GDM1 (cell line): ENCODE results near the gene COMMD9.

Source experiments
- DNase-seq: peaks from one replicate; lab custom pipeline; 2025; lab: John Stamatoyannopoulos, UW

The COMMD9 gene

DNA sequence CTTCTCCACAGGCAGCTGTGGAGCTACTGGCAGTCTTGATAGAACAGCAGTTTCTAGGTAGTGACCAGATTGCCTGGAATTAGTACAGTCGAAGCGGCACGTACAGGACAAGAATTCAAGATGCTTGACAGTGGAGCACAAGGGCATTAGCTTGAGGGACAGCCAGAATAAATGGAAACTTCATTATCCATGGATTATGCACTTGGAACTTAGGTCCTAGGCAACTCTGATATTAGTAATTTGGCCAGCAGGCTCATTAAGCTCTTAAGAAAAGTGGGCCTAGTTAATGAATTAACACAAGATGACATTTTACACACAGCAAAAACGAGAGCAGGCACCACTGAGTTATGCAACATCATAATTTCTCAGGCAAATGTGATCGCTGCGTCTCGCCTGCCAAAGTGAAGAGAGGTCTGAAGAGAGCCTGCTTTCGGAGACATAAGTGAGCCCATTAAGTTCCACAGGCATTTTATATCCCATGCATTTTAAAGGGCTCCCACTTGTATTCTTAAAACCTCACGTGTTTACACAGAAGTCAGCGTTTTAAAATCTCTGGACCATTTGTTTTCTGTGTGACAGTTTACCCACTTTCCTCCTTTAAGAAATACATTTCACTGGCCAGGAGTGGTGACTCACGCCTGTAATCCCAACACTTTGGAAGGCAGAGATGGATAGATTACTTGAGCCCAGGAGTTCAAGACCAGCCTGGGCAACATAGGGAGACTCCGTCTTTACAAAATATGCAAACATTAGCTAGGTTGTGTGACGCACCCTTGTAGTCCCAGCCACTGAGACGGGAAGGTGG is 66.2 kb downstream of the COMMD9 start:
- no peak for DNase-seq
